Breast epithelium (tissue), 4 donors: Measurements from ENCODE around the gene CNNM3. TPM values are rescaled to one million over a fixed set of nuclear protein-coding genes. Genes with fewer than 3 reads are reported as not detected.

ENCODE experiments used
- DNase-seq, 2 donors: peaks; one replicate each; pipeline ENCODE4 v3.0.0-alpha.2; 2019; ENCODE audit warnings: low spot score in 2 of 2
- H3K27ac ChIP-seq, 2 donors: fragments of 200-600 bp; sonication (generic) in 1 of 2; one replicate each; pipeline ENCODE4 v1.5.1; 2016 to 2019; ENCODE audit warnings: mild to moderate bottlenecking in 1 of 2
- H3K27me3 ChIP-seq, 2 donors: fragments of 200-600 bp; sonication (generic) in 1 of 2; one replicate each; pipeline versions ENCODE4 v1.5.1 to v1.6.0; 2017 to 2019; ENCODE audit warnings: control low read depth in 1 of 2, mild to moderate bottlenecking in 1 of 2
- H3K36me3 ChIP-seq: fragments of 200-600 bp; one replicate; pipeline ENCODE4 v1.5.1; 2019
- H3K4me1 ChIP-seq, 2 donors: fragments of 200-600 bp; sonication (generic); one replicate each; pipeline ENCODE4 v1.5.1; 2016 to 2019; ENCODE audit warnings: control low read depth in 1 of 2
- H3K4me3 ChIP-seq, 3 donors: fragments of 200-600 bp; sonication (generic); 1 replicate in 2 of 3; 2 replicates in 1 of 3; pipeline ENCODE4 v1.5.1; 2016 to 2019; ENCODE audit warnings: mild to moderate bottlenecking in 3 of 3, moderate library complexity in 2 of 3
- H3K9me3 ChIP-seq, 2 donors: fragments of 200-600 bp; sonication (generic) in 1 of 2; one replicate each; pipeline ENCODE4 v1.5.1; 2016 to 2019; ENCODE audit warnings: control low read depth in 1 of 2
- POLR2A ChIP-seq: fragments of 450-650 bp; IDR thresholded peaks from one replicate; pipeline ENCODE4 v1.6.1; 2016; ENCODE audit warnings: antibody characterized with exemption, mild to moderate bottlenecking, moderate library complexity
- POLR2AphosphoS5 ChIP-seq, 3 donors: sonication (generic); formaldehyde crosslinking; IDR thresholded peaks; one replicate each; pipeline ENCODE4 v1.6.1; 2017; ENCODE audit warnings: antibody characterized with exemption in 3 of 3
- intact Hi-C: fragments of 100-400 bp; cut with DNase I; formaldehyde crosslinking; loops from one replicate; pipeline ENCODE4 v1.15.1; 2023; ENCODE audit warnings: low total_unique reads
- total RNA-seq, 3 donors: library from RNA; depleted of rRNA; stranded (reverse); fragments of >200 nt; gene quantifications; one replicate each; pipeline ENCODE4 v1.1.0, GENCODE V29; 2016
- TF ChIP-seq, protein P1 (sequence below), 3 donors: fragments of 450-650 bp; IDR thresholded peaks; one replicate each; pipeline ENCODE4 v1.5.1; 2016 to 2017; ENCODE audit warnings: antibody characterized with exemption in 3 of 3, mild to moderate bottlenecking in 3 of 3, moderate library complexity in 3 of 3

CNNM3 gene
- total RNA-seq, 3 donors from 2014 or later, result 7.5 to 13.8 (median 11.8) TPM

DNA sequence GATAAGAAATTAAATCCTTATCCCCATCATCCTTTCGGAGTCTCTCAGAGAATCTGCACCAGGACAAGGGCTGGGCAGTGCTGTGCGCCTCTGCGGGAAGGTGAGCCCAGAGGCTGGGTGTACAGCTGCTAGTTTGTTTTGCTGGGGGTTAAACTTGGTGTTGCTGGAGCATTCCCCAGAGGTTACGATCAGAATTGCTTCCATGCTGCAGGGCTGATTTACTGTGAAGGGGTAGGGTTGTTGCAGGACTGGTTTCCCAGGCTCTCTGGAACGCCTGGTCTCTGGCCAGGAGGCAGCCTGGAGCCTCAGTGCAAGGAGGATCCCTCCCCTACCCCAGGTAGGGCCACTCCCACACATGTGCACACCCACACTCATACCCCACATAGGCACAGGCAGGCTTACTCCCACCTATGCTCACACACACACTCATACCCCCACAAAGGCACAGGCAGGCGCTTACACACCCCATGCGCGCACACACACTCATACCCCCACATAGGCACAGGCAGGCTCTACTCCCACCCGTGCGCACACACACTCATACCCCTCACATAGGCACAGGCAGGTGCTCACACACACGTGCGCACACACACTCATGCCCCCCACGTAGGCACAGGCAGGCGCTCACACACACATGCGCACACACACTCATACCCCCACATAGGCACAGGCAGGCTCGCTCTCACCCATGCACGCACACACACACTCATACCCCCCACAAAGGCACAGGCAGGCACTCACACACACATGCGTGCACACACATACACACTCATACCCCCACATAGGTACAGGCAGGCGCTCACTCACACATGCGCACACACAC, 44.1 kb upstream of the CNNM3 start:
- DNase-seq, result peak; percentile 44 to 81
- TF ChIP-seq POLR2AphosphoS5 (IDR thresholded peaks at IDR 0.05) (no peak), POLR2A (no peak)
- TF ChIP-seq, protein P1, sequence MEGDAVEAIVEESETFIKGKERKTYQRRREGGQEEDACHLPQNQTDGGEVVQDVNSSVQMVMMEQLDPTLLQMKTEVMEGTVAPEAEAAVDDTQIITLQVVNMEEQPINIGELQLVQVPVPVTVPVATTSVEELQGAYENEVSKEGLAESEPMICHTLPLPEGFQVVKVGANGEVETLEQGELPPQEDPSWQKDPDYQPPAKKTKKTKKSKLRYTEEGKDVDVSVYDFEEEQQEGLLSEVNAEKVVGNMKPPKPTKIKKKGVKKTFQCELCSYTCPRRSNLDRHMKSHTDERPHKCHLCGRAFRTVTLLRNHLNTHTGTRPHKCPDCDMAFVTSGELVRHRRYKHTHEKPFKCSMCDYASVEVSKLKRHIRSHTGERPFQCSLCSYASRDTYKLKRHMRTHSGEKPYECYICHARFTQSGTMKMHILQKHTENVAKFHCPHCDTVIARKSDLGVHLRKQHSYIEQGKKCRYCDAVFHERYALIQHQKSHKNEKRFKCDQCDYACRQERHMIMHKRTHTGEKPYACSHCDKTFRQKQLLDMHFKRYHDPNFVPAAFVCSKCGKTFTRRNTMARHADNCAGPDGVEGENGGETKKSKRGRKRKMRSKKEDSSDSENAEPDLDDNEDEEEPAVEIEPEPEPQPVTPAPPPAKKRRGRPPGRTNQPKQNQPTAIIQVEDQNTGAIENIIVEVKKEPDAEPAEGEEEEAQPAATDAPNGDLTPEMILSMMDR (IDR thresholded peaks at IDR 0.05), result peak in 2 of 3 donors; percentile 36 to 38
- intact Hi-C loops, result loop anchor here (5.0 kb wide), 1 partner anchor 190 kb away; no protein-coding TSS in a partner anchor
- peaks cover 0 to 19% of the 10 kb centered on the region in 2 donors for H3K4me1 ChIP-seq
- no peaks in the 10 kb centered on the region for H3K27me3 ChIP-seq
- H3K36me3 ChIP-seq, result no peaks in the 10 kb centered on the region
- H3K4me3 ChIP-seq, result no peak overlapping the region
- no peaks in the 10 kb centered on the region for H3K9me3 ChIP-seq
- peak overlapping the region in 1 of 2 donors; percentile 38 for H3K27ac ChIP-seq

DNA sequence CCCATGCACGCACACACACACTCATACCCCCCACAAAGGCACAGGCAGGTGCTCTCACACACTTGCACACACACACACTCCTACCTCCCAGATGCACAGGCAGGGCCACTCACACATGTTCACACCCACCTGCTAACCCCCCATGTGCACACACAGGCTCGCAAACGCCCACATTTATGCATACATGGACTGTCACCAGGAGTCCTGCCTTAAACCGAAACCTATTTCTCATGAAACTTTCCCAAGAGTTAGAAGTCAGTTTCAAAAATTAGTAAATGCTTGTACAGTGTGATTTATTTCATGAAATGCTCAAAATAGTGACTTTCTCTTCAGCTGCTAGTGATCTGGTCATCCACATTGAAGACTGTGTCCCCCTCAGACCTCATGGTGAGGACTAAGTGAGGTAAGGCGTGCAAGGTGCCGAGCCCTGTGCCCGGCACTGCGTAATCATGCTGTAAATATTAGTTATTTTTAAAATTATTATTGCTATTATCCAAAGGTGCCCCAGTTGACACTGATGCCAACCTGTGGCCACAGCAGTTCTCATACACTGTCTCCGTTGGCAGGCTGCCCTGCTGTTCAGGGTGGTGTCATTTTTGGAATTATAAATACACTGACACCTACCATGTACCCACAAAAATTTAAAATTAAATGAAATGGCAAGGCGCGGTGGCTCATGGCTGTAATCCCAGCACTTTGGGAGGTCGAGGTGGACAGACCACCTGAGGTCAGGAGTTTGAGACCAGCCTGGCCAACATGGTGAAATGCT, 43.0 kb upstream of the CNNM3 start:
- peak overlapping the region; percentile 48 to 52 for H3K27ac ChIP-seq

DNA sequence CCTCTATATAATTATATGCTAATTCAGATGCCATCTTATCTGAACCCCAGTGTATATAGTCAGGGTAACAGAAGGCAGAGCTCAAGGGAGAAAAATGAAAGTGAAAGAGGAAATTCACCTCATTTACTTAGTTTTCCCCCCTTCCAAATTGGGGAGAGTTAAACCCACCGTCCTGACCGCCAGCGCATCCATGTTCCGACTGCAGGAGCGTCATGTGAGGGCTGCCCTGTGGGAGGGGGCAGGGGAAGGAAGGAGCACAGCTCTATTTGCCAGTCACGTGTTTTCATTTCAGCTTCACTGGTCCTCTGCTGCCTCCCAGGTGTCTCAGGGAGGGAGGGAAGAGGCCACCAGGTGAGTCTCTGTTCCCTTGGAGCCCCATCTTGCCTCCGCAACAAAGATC, 42.1 kb upstream of the CNNM3 start:
- H3K27ac ChIP-seq, result peak overlapping the region; percentile 32 to 52
- H3K27me3 ChIP-seq, result no peaks in the 10 kb centered on the region
- H3K4me1 ChIP-seq, result peaks cover 0 to 19% of the 10 kb centered on the region in 2 donors
- no peaks in the 10 kb centered on the region for H3K36me3 ChIP-seq
- no peak for DNase-seq
- H3K9me3 ChIP-seq, result no peaks in the 10 kb centered on the region
- TF ChIP-seq, protein P1 (IDR thresholded peaks at IDR 0.05), result no peak
- peak in 1 of 3 donors; percentile 22 for TF ChIP-seq POLR2AphosphoS5 (IDR thresholded peaks at IDR 0.05)
- peak overlapping the region; percentile 2 to 59 (median 43) for H3K4me3 ChIP-seq
- intact Hi-C loops, result loop anchor here (5.0 kb wide), 1 partner anchor 188 kb away; no protein-coding TSS in a partner anchor

More for the DNA sequence above, 43.0 kb upstream of the CNNM3 start:
- peak; percentile 32 to 59 for DNase-seq
- TF ChIP-seq POLR2A (no peak), POLR2AphosphoS5 (IDR thresholded peaks at IDR 0.05) (no peak)
- TF ChIP-seq, protein P1 (IDR thresholded peaks at IDR 0.05), result no peak
- H3K4me1 ChIP-seq, result peaks cover 0 to 19% of the 10 kb centered on the region in 2 donors
- H3K4me3 ChIP-seq, result peak overlapping the region in 1 of 3 donors; percentile 11
- H3K9me3 ChIP-seq, result no peaks in the 10 kb centered on the region
- intact Hi-C loops, result loop anchor here (5.0 kb wide), 1 partner anchor 189 kb away; no protein-coding TSS in a partner anchor
- no peaks in the 10 kb centered on the region for H3K36me3 ChIP-seq
- no peaks in the 10 kb centered on the region for H3K27me3 ChIP-seq

DNA sequence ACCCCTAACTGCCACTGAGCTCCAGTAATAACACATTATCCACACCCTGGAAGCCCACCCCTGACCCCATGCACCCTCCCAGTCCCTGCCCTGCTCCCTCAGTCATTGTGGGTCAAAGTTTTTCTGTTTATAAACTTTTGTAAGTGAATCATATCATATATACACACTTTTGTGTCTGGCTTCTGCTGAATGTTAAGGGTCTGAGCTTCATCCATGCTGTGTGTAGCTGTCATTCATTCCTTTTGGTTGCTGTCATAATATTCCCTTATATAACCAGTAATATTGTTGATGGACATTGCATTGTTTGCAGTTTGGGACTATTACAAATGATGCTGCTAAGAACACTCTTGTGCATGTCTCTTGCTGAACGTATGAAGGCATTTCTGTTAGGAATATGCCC, 40.9 kb upstream of the CNNM3 start:
- H3K36me3 ChIP-seq, result no peaks in the 10 kb centered on the region
- no peak overlapping the region for H3K27ac ChIP-seq
- H3K4me1 ChIP-seq, result peaks cover 0 to 19% of the 10 kb centered on the region in 2 donors
- H3K27me3 ChIP-seq, result no peaks in the 10 kb centered on the region
- no peak for DNase-seq
- no peak for TF ChIP-seq POLR2A
- no peaks in the 10 kb centered on the region for H3K9me3 ChIP-seq
- no peak overlapping the region for H3K4me3 ChIP-seq
- intact Hi-C loops, result no loop called here

DNA sequence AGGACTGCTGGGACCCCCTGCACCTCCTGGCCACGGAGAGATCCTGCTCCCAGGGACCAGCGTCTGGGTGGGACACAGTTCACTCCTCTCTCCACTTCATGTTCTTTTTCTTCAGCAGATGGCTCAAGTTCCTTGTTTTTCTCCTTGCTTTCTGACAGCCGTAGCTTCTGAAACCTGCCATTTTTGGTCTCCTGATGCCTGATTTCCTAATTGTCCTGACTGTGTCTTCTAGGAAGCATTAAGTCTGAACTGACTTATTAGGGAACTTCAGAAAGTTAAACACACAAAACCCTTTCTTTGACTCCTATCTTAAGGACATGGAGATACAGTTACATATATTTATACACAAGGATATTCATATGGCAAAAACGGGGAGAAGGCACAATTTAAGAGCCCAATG, 32.7 kb upstream of the CNNM3 start:
- H3K36me3 ChIP-seq, result no peaks in the 10 kb centered on the region
- DNase-seq, result no peak
- no peaks in the 10 kb centered on the region for H3K9me3 ChIP-seq
- no peaks in the 10 kb centered on the region for H3K4me1 ChIP-seq
- TF ChIP-seq, protein P1 (IDR thresholded peaks at IDR 0.05), result no peak
- TF ChIP-seq POLR2AphosphoS5 (IDR thresholded peaks at IDR 0.05) (no peak), POLR2A (no peak)
- no peaks in the 10 kb centered on the region for H3K27me3 ChIP-seq
- intact Hi-C loops, result no loop called here
- no peak overlapping the region for H3K27ac ChIP-seq
- H3K4me3 ChIP-seq, result no peak overlapping the region
